ENCODE data around the gene TRIO.

The TRIO gene

GRCh38 chr5:14171046-14171445 is 27.9 kb downstream of the TRIO start:
- no peak for DNase-seq

- DNase-seq: no peak
These were observed 28.5 kb downstream of the TRIO start for GRCh38 chr5:14171621-14172020.

GRCh38 chr5:14172149-14172795 is 29.1 kb downstream of the TRIO start:
- DNase-seq: no peak

GRCh38 chr5:14173377-14174229 is 30.5 kb downstream of the TRIO start:
- no peak for DNase-seq

GRCh38 chr5:14174230-14174636 is 31.1 kb downstream of the TRIO start:
- DNase-seq: no peak

- DNase-seq: no peak
These were observed 32.2 kb downstream of the TRIO start for GRCh38 chr5:14175381-14175780.

GRCh38 chr5:14176888-14177287 is 33.7 kb downstream of the TRIO start:
- no peak for DNase-seq

- no peak for DNase-seq
These were observed 34.5 kb downstream of the TRIO start for GRCh38 chr5:14177634-14178033.

- DNase-seq: no peak
These were observed 34.9 kb downstream of the TRIO start for GRCh38 chr5:14178091-14178490.

- DNase-seq: no peak
These were observed 35.6 kb downstream of the TRIO start for GRCh38 chr5:14178671-14179211.

GRCh38 chr5:14179446-14179845 is 36.3 kb downstream of the TRIO start:
- no peak for DNase-seq

- no peak for DNase-seq
These were observed 37.3 kb downstream of the TRIO start for GRCh38 chr5:14180437-14180836.

GRCh38 chr5:14181299-14181968 is 38.3 kb downstream of the TRIO start:
- DNase-seq: no peak

- no peak for DNase-seq
These were observed 39.6 kb downstream of the TRIO start for GRCh38 chr5:14182761-14183160.

- no peak for DNase-seq
These were observed 40.2 kb downstream of the TRIO start for GRCh38 chr5:14183187-14183939.

- no peak for DNase-seq
These were observed 40.9 kb downstream of the TRIO start for GRCh38 chr5:14184082-14184481.

GRCh38 chr5:14184725-14185124 is 41.6 kb downstream of the TRIO start:
- DNase-seq: no peak

- DNase-seq: no peak
These were observed 42.4 kb downstream of the TRIO start for GRCh38 chr5:14185326-14186058.

GRCh38 chr5:14186059-14186830 is 43.1 kb downstream of the TRIO start:
- DNase-seq: no peak

- no peak for DNase-seq
These were observed 44.0 kb downstream of the TRIO start for GRCh38 chr5:14187157-14187556.

GRCh38 chr5:14187660-14188059 is 44.5 kb downstream of the TRIO start:
- no peak for DNase-seq

All from NCI-H146 (cell line).